Natural killer cell (primary cell): ENCODE measurements around the gene TM4SF4. TPM values are rescaled to one million over a fixed set of nuclear protein-coding genes. Genes with fewer than 3 reads are reported as not detected.
A peak's percentile ranks its signal among the peaks of the same experiment; 100 is the strongest.

Source experiments
- ATAC-seq, 3 donors: fragments of 150-1000 bp in 2 of 3; fragments of 200-7000 bp in 1 of 3; cut with Tn5 transposase; 1 replicate in 1 of 3; 2 replicates in 2 of 3; pipeline ENCODE4 v1.10.0; 2021; ENCODE audit warnings: mild to moderate bottlenecking in 2 of 3, moderate library complexity in 2 of 3
- DNase-seq, 2 donors: peaks; one replicate each; pipeline versions ENCODE4 v3.0.0 to v3.0.0-alpha.2; 2013 to 2021; ENCODE audit warnings: mixed read lengths in 1 of 2
- H3K27ac ChIP-seq: one replicate; pipeline ENCODE4 v1.5.1; 2013; ENCODE audit warnings: mild to moderate bottlenecking, low read length
- H3K27me3 ChIP-seq: one replicate; pipeline ENCODE4 v1.6.1; 2013; ENCODE audit warnings: low read length; ENCODE audit not compliant: control insufficient read depth, insufficient read depth
- H3K36me3 ChIP-seq: one replicate; pipeline ENCODE4 v1.6.1; 2013; ENCODE audit warnings: low read length; ENCODE audit not compliant: control insufficient read depth, insufficient read depth
- H3K4me1 ChIP-seq: one replicate; pipeline ENCODE4 v1.6.1; 2013; ENCODE audit warnings: low read length; ENCODE audit not compliant: control insufficient read depth, insufficient read depth
- H3K4me3 ChIP-seq: one replicate; pipeline ENCODE4 v1.5.1; 2013; ENCODE audit warnings: low read length
- H3K9me3 ChIP-seq: one replicate; pipeline ENCODE4 v1.6.1; 2013; ENCODE audit warnings: low read length; ENCODE audit not compliant: control insufficient read depth, insufficient read depth
- H3K27ac Mint-ChIP-seq, 2 donors: one replicate each; pipeline ENCODE4 v1.8.0; 2022; ENCODE audit warnings: mild to moderate bottlenecking in 2 of 2, mixed read lengths in 2 of 2, moderate library complexity in 1 of 2
- H3K27me3 Mint-ChIP-seq, 2 donors: one replicate each; pipeline ENCODE4 v1.8.0; 2022; ENCODE audit warnings: low read depth in 2 of 2, mixed read lengths in 2 of 2
- H3K36me3 Mint-ChIP-seq: one replicate; pipeline ENCODE4 v1.8.0; 2022; ENCODE audit warnings: mixed read lengths
- H3K4me1 Mint-ChIP-seq, 2 donors: one replicate each; pipeline ENCODE4 v1.8.0; 2022; ENCODE audit warnings: mixed read lengths in 2 of 2
- H3K4me3 Mint-ChIP-seq: one replicate; pipeline ENCODE4 v1.8.0; 2022; ENCODE audit warnings: mild to moderate bottlenecking, moderate library complexity, mixed read lengths
- H3K9me3 Mint-ChIP-seq, 2 donors: one replicate each; pipeline ENCODE4 v1.8.0; 2022; ENCODE audit warnings: mixed read lengths in 2 of 2
- WGBS: methylation state at CpG from one replicate; pipeline ENCODE4 v1.1.7; 2013; ENCODE audit warnings: missing lambda C conversion rate; ENCODE audit not compliant: insufficient coverage; 5-methylcytosine and 5-hydroxymethylcytosine counted together
- intact Hi-C: fragments of 100-400 bp; cut with micrococcal nuclease; formaldehyde crosslinking; loops from one replicate; pipeline ENCODE4 v1.14.2; 2022
- total RNA-seq, 4 donors: library from RNA; stranded (reverse); fragments of 120-200 nt in 1 of 4; gene quantifications; one replicate each; pipeline versions ENCODE4 v1.2.3 to v1.2.4, GENCODE V29; 2013 to 2022
- TF ChIP-seq, protein P1 (sequence below): fragments of 200-600 bp; IDR thresholded peaks from one replicate; pipeline ENCODE4 v1.8.0; 2022; ENCODE audit warnings: antibody characterized with exemption

Gene TM4SF4
- total RNA-seq, 3 donors from 2014 or later (not counting 1 experiment from before 2014, with no cell fraction given) = not detected

- TF ChIP-seq, protein P1, sequence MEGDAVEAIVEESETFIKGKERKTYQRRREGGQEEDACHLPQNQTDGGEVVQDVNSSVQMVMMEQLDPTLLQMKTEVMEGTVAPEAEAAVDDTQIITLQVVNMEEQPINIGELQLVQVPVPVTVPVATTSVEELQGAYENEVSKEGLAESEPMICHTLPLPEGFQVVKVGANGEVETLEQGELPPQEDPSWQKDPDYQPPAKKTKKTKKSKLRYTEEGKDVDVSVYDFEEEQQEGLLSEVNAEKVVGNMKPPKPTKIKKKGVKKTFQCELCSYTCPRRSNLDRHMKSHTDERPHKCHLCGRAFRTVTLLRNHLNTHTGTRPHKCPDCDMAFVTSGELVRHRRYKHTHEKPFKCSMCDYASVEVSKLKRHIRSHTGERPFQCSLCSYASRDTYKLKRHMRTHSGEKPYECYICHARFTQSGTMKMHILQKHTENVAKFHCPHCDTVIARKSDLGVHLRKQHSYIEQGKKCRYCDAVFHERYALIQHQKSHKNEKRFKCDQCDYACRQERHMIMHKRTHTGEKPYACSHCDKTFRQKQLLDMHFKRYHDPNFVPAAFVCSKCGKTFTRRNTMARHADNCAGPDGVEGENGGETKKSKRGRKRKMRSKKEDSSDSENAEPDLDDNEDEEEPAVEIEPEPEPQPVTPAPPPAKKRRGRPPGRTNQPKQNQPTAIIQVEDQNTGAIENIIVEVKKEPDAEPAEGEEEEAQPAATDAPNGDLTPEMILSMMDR = peak; percentile 10
- Histone ChIP-seq H3K27me3 (peaks cover 6% of the 10 kb centered on the region), H3K9me3 (no peaks in the 10 kb centered on the region), H3K36me3 (no peaks in the 10 kb centered on the region), H3K27ac (no peak overlapping the region), H3K4me1 (peaks cover 19% of the 10 kb centered on the region), H3K4me3 (no peak overlapping the region)
- DNase-seq (no peak), ATAC-seq (no peak)
- Mint-ChIP-seq H3K36me3 (no peaks in the 10 kb centered on the region), H3K27ac (no peak overlapping the region), H3K4me1 (peaks cover 28% of the 10 kb centered on the region in 2 donors), H3K27me3 (peaks cover 16 to 27% of the 10 kb centered on the region in 2 donors), H3K4me3 (no peak overlapping the region), H3K9me3 (no peaks in the 10 kb centered on the region)
- intact Hi-C loops = loop anchor here (5.0 kb wide), 1 partner anchor 302 kb away; the partner anchor contains the start of gene RNF13
- 89% methylated on average over 3 of the region's 3 CpGs for WGBS
These were observed 36.0 kb downstream of the TM4SF4 start for GRCh38 chr3:149510480-149510879.

DNA sequence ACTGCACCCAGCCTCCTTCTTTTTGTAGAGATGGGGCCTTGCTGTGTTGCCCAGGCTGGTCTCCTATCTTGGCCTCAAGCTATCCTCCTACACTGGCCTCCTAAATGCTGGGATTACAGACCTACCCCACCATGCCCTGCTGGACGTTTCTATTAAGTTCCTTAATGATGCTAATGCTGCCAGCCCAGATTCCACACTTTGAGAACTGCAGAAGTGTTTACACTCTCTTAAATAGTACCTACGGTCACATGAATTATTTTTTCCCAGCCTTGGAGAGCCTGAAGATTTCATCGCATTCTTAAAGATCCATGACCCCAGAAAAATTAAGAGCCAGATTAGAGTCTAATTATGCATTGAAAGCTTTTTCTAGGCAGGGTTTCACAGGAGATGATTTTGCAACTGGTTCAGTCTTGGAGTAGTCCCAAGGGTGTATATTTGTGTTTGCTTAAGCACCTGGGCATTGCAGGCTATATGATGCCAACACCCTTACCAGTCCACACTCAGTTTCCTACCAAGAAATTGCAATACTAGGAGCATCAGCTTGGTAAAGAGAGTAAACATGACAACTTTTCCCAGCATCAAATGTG, 36.6 kb downstream of the TM4SF4 start:
- no peaks in the 10 kb centered on the region for H3K9me3 Mint-ChIP-seq
- Histone ChIP-seq H3K27me3 (peaks cover 6% of the 10 kb centered on the region), H3K4me3 (no peak overlapping the region), H3K36me3 (no peaks in the 10 kb centered on the region), H3K27ac (no peak overlapping the region), H3K4me1 (peaks cover 19% of the 10 kb centered on the region), H3K9me3 (no peaks in the 10 kb centered on the region)
- intact Hi-C loops = loop anchor here (5.0 kb wide), 1 partner anchor 301 kb away; the partner anchor contains the start of gene RNF13
- H3K27ac Mint-ChIP-seq = no peak overlapping the region
- peaks cover 28% of the 10 kb centered on the region in 2 donors for H3K4me1 Mint-ChIP-seq
- peaks cover 16 to 27% of the 10 kb centered on the region in 2 donors for H3K27me3 Mint-ChIP-seq
- TF ChIP-seq, protein P1 = no peak
- H3K36me3 Mint-ChIP-seq = no peaks in the 10 kb centered on the region
- DNase-seq (no peak), ATAC-seq (no peak)
- 83% methylated on average over 3 of the region's 3 CpGs for WGBS
- H3K4me3 Mint-ChIP-seq = no peak overlapping the region

DNA sequence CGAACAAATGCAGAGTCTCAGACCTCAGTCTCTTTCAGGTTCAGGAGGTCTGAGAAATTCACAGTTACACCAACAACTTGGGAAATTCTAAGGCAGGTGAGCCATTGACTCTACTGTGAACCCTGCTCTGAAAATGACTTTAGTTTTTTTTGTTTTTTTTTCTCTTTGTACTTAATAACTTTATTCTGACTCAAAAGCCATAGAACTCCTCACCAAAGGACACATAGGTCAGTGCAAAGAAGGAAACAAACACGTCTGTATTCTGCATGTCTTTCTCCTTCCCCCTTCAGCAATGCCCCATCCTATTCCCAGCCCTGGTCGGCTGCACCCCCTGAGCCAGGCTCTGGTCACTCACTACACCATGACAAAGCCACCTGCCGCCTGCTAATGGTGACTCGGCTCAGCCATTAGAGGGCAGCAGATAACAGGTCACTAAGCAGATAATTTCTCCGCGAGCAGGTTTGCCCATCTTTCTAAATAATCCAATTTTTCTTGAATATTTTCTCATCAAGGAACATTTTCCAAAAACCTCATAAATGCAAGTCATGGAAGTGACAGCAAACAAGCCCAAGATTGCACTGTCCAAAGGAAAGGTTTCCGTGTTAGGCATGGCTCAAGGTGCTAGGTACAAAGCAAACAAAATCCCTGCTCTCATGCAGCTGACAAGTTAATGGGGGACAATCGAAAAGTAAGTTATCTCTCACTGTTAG, 37.7 kb downstream of the TM4SF4 start:
- ATAC-seq = peak; percentile 50 to 67 (median 65)
- Histone ChIP-seq H3K36me3 (no peaks in the 10 kb centered on the region), H3K27ac (no peak overlapping the region), H3K4me3 (no peak overlapping the region), H3K27me3 (peaks cover 9% of the 10 kb centered on the region), H3K9me3 (no peaks in the 10 kb centered on the region), H3K4me1 (peaks cover 16% of the 10 kb centered on the region)
- TF ChIP-seq, protein P1 = peak; percentile 83
- WGBS = 15% methylated on average over 9 of the region's 9 CpGs
- intact Hi-C loops = loop anchor here (1.0 to 5.0 kb wide), 3 partner anchors 205 to 300 kb away; partner anchors contain the start of gene RNF13
- H3K27me3 Mint-ChIP-seq = peaks cover 16 to 20% of the 10 kb centered on the region in 2 donors
- no peaks in the 10 kb centered on the region for H3K36me3 Mint-ChIP-seq
- H3K4me1 Mint-ChIP-seq = peaks cover 20% of the 10 kb centered on the region in 2 donors
- no peak overlapping the region for H3K4me3 Mint-ChIP-seq
- peak; percentile 29 to 56 for DNase-seq
- no peaks in the 10 kb centered on the region for H3K9me3 Mint-ChIP-seq
- H3K27ac Mint-ChIP-seq = no peak overlapping the region
